ENCODE measurements around the gene DMBT1. TPM values are rescaled to one million over a fixed set of nuclear protein-coding genes. Genes with fewer than 3 reads are reported as not detected.
A peak's percentile ranks its signal among the peaks of the same experiment; 100 is the strongest.

DMBT1 gene
- total and polyA plus RNA-seq, 10 of the 15 experiments (the other 5 are each of a cell fraction or from before 2014, with no cell fraction given), result under 0.01 to 0.13 (median 0.03) TPM; not detected in 5

- intact Hi-C loops (cut with micrococcal nuclease; ENCODE audit: unreplicated experiment), result no loop called here
- FAIRE-seq, result no peak
Measured at GRCh38 chr10:122516734-122517133, 43.8 kb upstream of the DMBT1 start.

More at GRCh38 chr10:122516734-122517133, 43.8 kb upstream of the DMBT1 start:
- in situ Hi-C loops (cut with MboI), result no loop called here
- TF ChIP-seq USF1 (IDR thresholded peaks at IDR 0.05; ENCODE audit: borderline replicate concordance, extremely low read length, insufficient read depth, low read depth, low read length) (peak; percentile 63), SRF (IDR thresholded peaks at IDR 0.05; ENCODE audit: low read depth in 2 of 2, low read length in 2 of 2) (no peak), NR2C1 (IDR thresholded peaks at IDR 0.05) (no peak), SREBF2 (IDR thresholded peaks at IDR 0.05; ENCODE audit: low read length) (no peak), TBL1XR1 (IDR thresholded peaks at IDR 0.05; ENCODE audit: low read depth, low read length) (no peak), NR2C2 (IDR thresholded peaks at IDR 0.05; ENCODE audit: borderline replicate concordance, control insufficient read depth, insufficient read length, low read depth) (no peak), IRF3 (IDR thresholded peaks at IDR 0.05) (no peak), IRF4 (IDR thresholded peaks at IDR 0.05; ENCODE audit: low read depth, low read length) (no peak), HCFC1 (IDR thresholded peaks at IDR 0.05; ENCODE audit: low read length) (no peak), RAD51 (IDR thresholded peaks at IDR 0.05) (peak; percentile 29; the same call in 1 of the 2 replicates), BHLHE40 (IDR thresholded peaks at IDR 0.05; ENCODE audit: borderline replicate concordance in 1 of 2, low read depth in 2 of 2, low read length in 1 of 2) (no peak), FOXK2 (IDR thresholded peaks at IDR 0.05) (no peak), PML (IDR thresholded peaks at IDR 0.05; ENCODE audit: low read length) (no peak), POLR2AphosphoS5 (IDR thresholded peaks at IDR 0.05; ENCODE audit: low read length) (no peak), NFXL1 (IDR thresholded peaks at IDR 0.05; ENCODE audit: borderline replicate concordance) (no peak)
- ChIA-PET POLR2A (no interaction called here), SMC1A (ENCODE audit: uncharacterized antibody, unreplicated experiment) (no interaction called here), CTCF (interaction anchor here (0.9 kb wide), 1 partner anchor 82 kb away, joined by 6 read pairs; no protein-coding TSS in a partner anchor), RAD21 (ENCODE audit: unreplicated experiment) (no interaction called here)
- Histone ChIP-seq H3K9me3 (replicated peaks; ENCODE audit: control insufficient read depth, insufficient read depth, low read length) (no peaks in the 10 kb centered on the region), H3K4me3 (no peak overlapping the region), H3K36me3 (ENCODE audit: control insufficient read depth in 2 of 2, insufficient read depth in 2 of 2, low read length in 1 of 2) (no peaks in the 10 kb centered on the region), H2AFZ (ENCODE audit: control insufficient read depth, low read depth, low read length) (no peak overlapping the region), H3K27ac (ENCODE audit: control insufficient read depth, insufficient read depth) (no peak overlapping the region), H3K9ac (ENCODE audit: control insufficient read depth, insufficient read depth, low read length) (no peak overlapping the region), H4K20me1 (ENCODE audit: control insufficient read depth, insufficient read depth) (no peaks in the 10 kb centered on the region), H3K79me2 (ENCODE audit: control insufficient read depth, insufficient read depth, low read length) (no peaks in the 10 kb centered on the region), H3K4me2 (ENCODE audit: control insufficient read depth, insufficient read depth) (no peak overlapping the region), H3K4me1 (ENCODE audit: control insufficient read depth, insufficient read depth, low read length) (no peaks in the 10 kb centered on the region), H3K27me3 (replicated peaks in 1 of 2; ENCODE audit: control insufficient read depth in 2 of 2, insufficient read depth in 2 of 2, low read length in 1 of 2) (no peaks in the 10 kb centered on the region; a peak in 2 of 4 replicates)
- WGBS (ENCODE audit: insufficient coverage, insufficient replicate concordance, low lambda C conversion rate, missing lambda C conversion rate), result 4% methylated on average over 4 of the region's 4 CpGs
- no TSS peak for BruUV-seq (replicated peaks)
- ATAC-seq (no peak), DNase-seq (ENCODE audit: low read depth, low spot score) (no peak)

Data from GM12878 (cell line).